ENCODE measurements around the gene ENTREP3.
"Not testable (repeated sequence)": the region's sequence is repeated elsewhere in the genome, so short reads cannot be mapped to it uniquely, and the experiment has no call there.

Gene ENTREP3

GRCh38 chr1:155255243-155256007 is at the start of gene ENTREP3:
ENTREP3 (minus strand) TSS chr1:155255483; CDS start chr1:155254877, 606 bp downstream.
- DNase-seq (ENCODE audit: low spot score) = peak; percentile 87

- no peak for DNase-seq (ENCODE audit: low spot score)
Measured at GRCh38 chr1:155304558-155305063, 49.3 kb upstream of the ENTREP3 start.

GRCh38 chr1:155301342-155301841 is 46.1 kb upstream of the ENTREP3 start, which contains the start of gene PKLR:
PKLR (minus strand) TSS chr1:155301438; CDS start chr1:155301395, 43 bp downstream.
- DNase-seq (ENCODE audit: low spot score) = no peak

- DNase-seq (ENCODE audit: low spot score) = no peak
Measured at GRCh38 chr1:155300553-155301329, 45.5 kb upstream of the ENTREP3 start.

- no peak for DNase-seq (ENCODE audit: low spot score)
Measured at GRCh38 chr1:155300024-155300423, 44.7 kb upstream of the ENTREP3 start.

GRCh38 chr1:155297384-155297783 is 42.1 kb upstream of the ENTREP3 start:
- no peak for DNase-seq (ENCODE audit: low spot score)

GRCh38 chr1:155296661-155297060 is 41.4 kb upstream of the ENTREP3 start:
- DNase-seq (ENCODE audit: low spot score) = no peak

- DNase-seq (ENCODE audit: low spot score) = no peak
Measured at GRCh38 chr1:155295942-155296267, 40.6 kb upstream of the ENTREP3 start.

GRCh38 chr1:155295183-155295941 is 40.1 kb upstream of the ENTREP3 start:
- no peak for DNase-seq (ENCODE audit: low spot score)

- no peak for DNase-seq (ENCODE audit: low spot score)
Measured at GRCh38 chr1:155294520-155295182, 39.4 kb upstream of the ENTREP3 start.

- no peak for DNase-seq (ENCODE audit: low spot score)
Measured at GRCh38 chr1:155293086-155293749, 37.9 kb upstream of the ENTREP3 start.

GRCh38 chr1:155291006-155291405 is 35.7 kb upstream of the ENTREP3 start:
- DNase-seq (ENCODE audit: low spot score) = not testable (repeated sequence)

- DNase-seq (ENCODE audit: low spot score) = no peak
Measured at GRCh38 chr1:155287987-155288543, 32.8 kb upstream of the ENTREP3 start.

- DNase-seq (ENCODE audit: low spot score) = no peak
Measured at GRCh38 chr1:155286544-155286943, 31.3 kb upstream of the ENTREP3 start.

- DNase-seq (ENCODE audit: low spot score) = no peak
Measured at GRCh38 chr1:155285631-155286044, 30.4 kb upstream of the ENTREP3 start.

GRCh38 chr1:155285063-155285462 is 29.8 kb upstream of the ENTREP3 start:
- DNase-seq (ENCODE audit: low spot score) = no peak

- no peak for DNase-seq (ENCODE audit: low spot score)
Measured at GRCh38 chr1:155284476-155284875, 29.2 kb upstream of the ENTREP3 start.

- no peak for DNase-seq (ENCODE audit: low spot score)
Measured at GRCh38 chr1:155282488-155283091, 27.3 kb upstream of the ENTREP3 start.

GRCh38 chr1:155279268-155279667 is 24.0 kb upstream of the ENTREP3 start:
- no peak for DNase-seq (ENCODE audit: low spot score)

- no peak for DNase-seq (ENCODE audit: low spot score)
Measured at GRCh38 chr1:155278689-155279160, 23.4 kb upstream of the ENTREP3 start.
